HEK293 (cell line): ENCODE results near the gene EFCAB8.

Source experiments
- CTCF ChIA-PET: fragments of 350-600 bp; formaldehyde crosslinking; extraction: SDS; loops from one replicate; lab custom pipeline; 2021; ENCODE audit warnings: antibody characterized with exemption; lab: Yijun Ruan, JAX
- POLR2A ChIA-PET: fragments of 300-600 bp; formaldehyde crosslinking; extraction: SDS; loops from one replicate; lab custom pipeline; 2020; ENCODE audit warnings: antibody characterized with exemption, inconsistent platforms; lab: Yijun Ruan, JAX
- H3K27ac ChIP-seq: fragments of 200-500 bp; sonication (Bioruptor generic); 2 replicates; pipeline ENCODE4 v1.5.1; 2014; ENCODE audit warnings: low read depth, low read length, control low read depth, inconsistent platforms; ENCODE audit errors: extremely low read depth
- H3K36me3 ChIP-seq, 2 experiments: fragments of 200-500 bp in 1 of 2; sonication (Bioruptor generic) in 1 of 2; 1 replicate in 1 of 2; 2 replicates in 1 of 2; pipeline ENCODE4 v1.5.1; 2014 to 2017; ENCODE audit warnings: inconsistent platforms in 2 of 2, low read length in 2 of 2; ENCODE audit not compliant: control insufficient read depth in 2 of 2, insufficient read depth in 1 of 2
- H3K4me1 ChIP-seq: fragments of 200-500 bp; sonication (Bioruptor generic); 2 replicates; pipeline ENCODE4 v1.5.1; 2014; ENCODE audit warnings: mild to moderate bottlenecking, low read length, inconsistent platforms; ENCODE audit not compliant: control insufficient read depth, insufficient read depth
- H3K4me3 ChIP-seq: 2 replicates; pipeline ENCODE4 v1.5.1; 2011; ENCODE audit warnings: low read depth, mild to moderate bottlenecking, control low read depth, low read length, moderate library complexity
- H3K9me3 ChIP-seq: fragments of 200-500 bp; sonication (Bioruptor generic); 2 replicates; pipeline ENCODE4 v1.5.1; 2014; ENCODE audit warnings: low read depth, low read length, inconsistent platforms; ENCODE audit not compliant: control insufficient read depth, insufficient read depth
- EGR2 ChIP-seq: fragments of 450-650 bp; formaldehyde crosslinking; IDR thresholded peaks from 2 replicates; pipeline ENCODE4 v1.5.1; 2016; ENCODE audit warnings: low read depth, missing biosample characterization, missing genetic modification characterization
- GLIS2 ChIP-seq: fragments of 450-650 bp; formaldehyde crosslinking; IDR thresholded peaks from 2 replicates; pipeline ENCODE4 v1.5.1; 2016; ENCODE audit warnings: missing biosample characterization, missing genetic modification characterization
- KLF9 ChIP-seq: fragments of 450-650 bp; formaldehyde crosslinking; IDR thresholded peaks from 2 replicates; pipeline ENCODE4 v1.5.1; 2016; ENCODE audit warnings: missing biosample characterization, missing genetic modification characterization, low read depth
- MEIS1 ChIP-seq: sonication (generic); formaldehyde crosslinking; IDR thresholded peaks from 2 replicates; pipeline ENCODE4 v1.8.1; 2022; ENCODE audit warnings: missing genetic modification reagents, mild to moderate bottlenecking, borderline replicate concordance
- SALL2 ChIP-seq: fragments of 450-650 bp; formaldehyde crosslinking; IDR thresholded peaks from 2 replicates; pipeline ENCODE4 v1.5.0; 2017; ENCODE audit warnings: missing biosample characterization, mild to moderate bottlenecking, missing genetic modification characterization, borderline replicate concordance
- SCRT2 ChIP-seq: fragments of 450-650 bp; formaldehyde crosslinking; IDR thresholded peaks from 2 replicates; pipeline ENCODE4 v1.5.1; 2016; ENCODE audit warnings: missing biosample characterization, missing genetic modification characterization
- TRIM28 ChIP-seq: IDR thresholded peaks from 2 replicates; pipeline ENCODE4 v1.6.1; 2011; ENCODE audit warnings: low read length, control low read depth, borderline replicate concordance
- ZBTB1 ChIP-seq: fragments of 450-650 bp; formaldehyde crosslinking; IDR thresholded peaks from 2 replicates; pipeline ENCODE4 v1.5.1; 2016; ENCODE audit warnings: missing biosample characterization, missing genetic modification characterization
- ZBTB11 ChIP-seq: fragments of 450-650 bp; formaldehyde crosslinking; conservative IDR thresholded peaks from 2 replicates; pipeline ENCODE4 v1.5.1; 2016; ENCODE audit warnings: low read depth, missing biosample characterization, missing genetic modification characterization
- ZIC2 ChIP-seq: fragments of 450-650 bp; formaldehyde crosslinking; IDR thresholded peaks from 2 replicates; pipeline ENCODE4 v1.5.1; 2016; ENCODE audit warnings: missing biosample characterization, missing genetic modification characterization
- ZNF146 ChIP-seq: fragments of 450-650 bp; formaldehyde crosslinking; IDR thresholded peaks from 2 replicates; pipeline ENCODE4 v1.5.1; 2016; ENCODE audit warnings: missing biosample characterization, missing genetic modification characterization
- ZNF16 ChIP-seq: fragments of 450-650 bp; formaldehyde crosslinking; IDR thresholded peaks from 2 replicates; pipeline ENCODE4 v1.5.1; 2016; ENCODE audit warnings: low read depth, missing biosample characterization, missing genetic modification characterization
- ZNF175 ChIP-seq: fragments of 450-650 bp; formaldehyde crosslinking; IDR thresholded peaks from 2 replicates; pipeline ENCODE4 v1.5.1; 2016; ENCODE audit warnings: missing biosample characterization, missing genetic modification characterization
- ZNF211 ChIP-seq: fragments of 450-650 bp; formaldehyde crosslinking; IDR thresholded peaks from 2 replicates; pipeline ENCODE4 v1.5.1; 2016; ENCODE audit warnings: low read depth, missing biosample characterization, missing genetic modification characterization
- ZNF280C ChIP-seq: fragments of 450-650 bp; formaldehyde crosslinking; IDR thresholded peaks from 2 replicates; pipeline ENCODE4 v1.5.1; 2016; ENCODE audit warnings: missing biosample characterization, missing genetic modification characterization
- ZNF37A ChIP-seq: fragments of 450-650 bp; IDR thresholded peaks from 2 replicates; pipeline ENCODE4 v1.5.1; 2018; ENCODE audit warnings: missing biosample characterization, missing genetic modification characterization
- ZNF48 ChIP-seq: fragments of 450-650 bp; formaldehyde crosslinking; IDR thresholded peaks from 2 replicates; pipeline ENCODE4 v1.5.1; 2016; ENCODE audit warnings: missing biosample characterization, missing genetic modification characterization
- ZNF518A ChIP-seq: fragments of 450-650 bp; formaldehyde crosslinking; conservative IDR thresholded peaks from 2 replicates; pipeline ENCODE4 v1.5.1; 2016; ENCODE audit warnings: low read depth, missing biosample characterization, missing genetic modification characterization
- ZNF561 ChIP-seq: fragments of 450-650 bp; IDR thresholded peaks from 2 replicates; pipeline ENCODE4 v1.5.1; 2018; ENCODE audit warnings: missing biosample characterization, missing genetic modification characterization, borderline replicate concordance
- ZNF626 ChIP-seq: fragments of 450-650 bp; sonication (Bioruptor Pico); formaldehyde crosslinking; IDR thresholded peaks from 2 replicates; pipeline ENCODE4 v1.5.1; 2018; ENCODE audit warnings: missing biosample characterization, missing genetic modification characterization, inconsistent platforms
- ZNF629 ChIP-seq: fragments of 450-650 bp; formaldehyde crosslinking; IDR thresholded peaks from 2 replicates; pipeline ENCODE4 v1.5.1; 2017; ENCODE audit warnings: missing biosample characterization, missing genetic modification characterization
- ZNF707 ChIP-seq: fragments of 450-650 bp; formaldehyde crosslinking; IDR thresholded peaks from 2 replicates; pipeline ENCODE4 v1.5.1; 2016; ENCODE audit warnings: missing biosample characterization, missing genetic modification characterization
- ZNF830 ChIP-seq: fragments of 450-650 bp; IDR thresholded peaks from 2 replicates; pipeline ENCODE4 v1.5.0; 2018; ENCODE audit warnings: missing biosample characterization, missing genetic modification characterization, low read depth, mild to moderate bottlenecking, moderate library complexity
- ZNF837 ChIP-seq: fragments of 450-650 bp; formaldehyde crosslinking; IDR thresholded peaks from 2 replicates; pipeline ENCODE4 v1.5.1; 2016; ENCODE audit warnings: missing biosample characterization, missing genetic modification characterization

Gene EFCAB8

GRCh38 chr20:32871627-32872160 is 13.0 kb downstream of the EFCAB8 start:
- CTCF ChIA-PET: interaction anchor here (1.0 kb wide), 1 partner anchor 82 kb away, joined by 3 read pairs; no protein-coding TSS in a partner anchor
- Histone ChIP-seq H3K4me1 (no peaks in the 10 kb centered on the region), H3K9me3 (no peaks in the 10 kb centered on the region), H3K4me3 (no peak overlapping the region)
- TF ChIP-seq ZNF830 (tag by site-specific recombination) (no peak), MEIS1 (CRISPR knock-in tag) (no peak), ZIC2 (tag by site-specific recombination) (no peak), ZNF837 (no peak), ZNF16 (no peak), TRIM28 (no peak), ZNF561 (tag by site-specific recombination) (no peak), ZBTB1 (no peak), GLIS2 (tag by site-specific recombination) (no peak), EGR2 (no peak), SALL2 (tag by site-specific recombination) (no peak), ZNF707 (tag by site-specific recombination) (no peak), ZNF146 (no peak), ZNF626 (tag by site-specific recombination) (no peak)
- TF ChIP-seq, all 188 proteins: peak for 0
- Histone ChIP-seq H3K36me3 (no peaks in the 10 kb centered on the region), H3K27ac (no peak overlapping the region)
- POLR2A ChIA-PET: no interaction called here

GRCh38 chr20:32872266-32872665 is 13.5 kb downstream of the EFCAB8 start:
- H3K27ac ChIP-seq: no peak overlapping the region
- ChIA-PET CTCF (no interaction called here), POLR2A (no interaction called here)
- H3K4me1 ChIP-seq: no peaks in the 10 kb centered on the region
- TF ChIP-seq ZNF37A (no peak), ZBTB11 (no peak), ZBTB1 (no peak)
- H3K9me3 ChIP-seq: no peaks in the 10 kb centered on the region
- no peak overlapping the region for H3K4me3 ChIP-seq
- H3K36me3 ChIP-seq: no peaks in the 10 kb centered on the region

GRCh38 chr20:32875673-32876072 is 16.9 kb downstream of the EFCAB8 start:
- ChIA-PET POLR2A (interaction anchor here (1.3 kb wide), 1 partner anchor 56 kb away, joined by 3 read pairs; the partner anchor contains the start of gene MAPRE1), CTCF (interaction anchor here (0.9 kb wide), 1 partner anchor 26 kb away, joined by 4 read pairs; no protein-coding TSS in a partner anchor)
- H3K4me1 ChIP-seq: no peaks in the 10 kb centered on the region
- no peaks in the 10 kb centered on the region for H3K36me3 ChIP-seq
- no peaks in the 10 kb centered on the region for H3K9me3 ChIP-seq
- H3K27ac ChIP-seq: no peak overlapping the region
- no peak overlapping the region for H3K4me3 ChIP-seq
- no peak for TF ChIP-seq ZNF48 (tag by site-specific recombination)
- TF ChIP-seq SCRT2 (tag by site-specific recombination): no peak
- TF ChIP-seq ZNF175: no peak
- no peak for TF ChIP-seq ZNF518A (tag by site-specific recombination)
- TF ChIP-seq ZNF280C (tag by site-specific recombination): no peak
- no peak for TF ChIP-seq ZNF629 (tag by site-specific recombination)
- no peak for TF ChIP-seq ZNF211
- no peak for TF ChIP-seq KLF9 (tag by site-specific recombination)
